ENCODE data around the gene RSPH9. TPM values are rescaled to one million over a fixed set of nuclear protein-coding genes. Genes with fewer than 3 reads are reported as not detected.

RSPH9 gene
- total RNA-seq, 1 donor from 2014 or later, result 0.30 TPM

- no peak overlapping the region for H3K27ac ChIP-seq (ENCODE audit: low read depth, low read length)
- H3K36me3 ChIP-seq (ENCODE audit: insufficient read depth, low read length), result peaks cover 14% of the 10 kb centered on the region
- no peak for TF ChIP-seq CTCF (IDR thresholded peaks at IDR 0.05; ENCODE audit: insufficient read depth, low read depth, low read length)
- TF ChIP-seq EZH2 (IDR thresholded peaks at IDR 0.05; ENCODE audit: insufficient read depth, low read length), result no peak
- no peaks in the 10 kb centered on the region for H3K79me2 ChIP-seq (ENCODE audit: insufficient read depth, low read length)
- peaks cover 9% of the 10 kb centered on the region for H4K20me1 ChIP-seq (ENCODE audit: insufficient read depth, low read length)
- no peaks in the 10 kb centered on the region for H3K27me3 ChIP-seq (ENCODE audit: insufficient read depth, low read length)
- H3K36me3 Mint-ChIP-seq (ENCODE audit: low read depth, unreplicated experiment), result peaks cover 18% of the 10 kb centered on the region
- no peaks in the 10 kb centered on the region for H3K9me3 ChIP-seq (ENCODE audit: insufficient read depth, low read depth, low read length)
- H3K27me3 Mint-ChIP-seq (ENCODE audit: low read depth, unreplicated experiment), result no peaks in the 10 kb centered on the region
- H2AFZ ChIP-seq (ENCODE audit: low read depth, low read length), result no peak overlapping the region
- H3K9me3 Mint-ChIP-seq (ENCODE audit: unreplicated experiment), result no peaks in the 10 kb centered on the region
- no peak overlapping the region for H3K9ac ChIP-seq (ENCODE audit: low read length)
- H3K4me3 Mint-ChIP-seq (ENCODE audit: unreplicated experiment), result no peak overlapping the region
- FAIRE-seq, result no peak
- H3K4me2 ChIP-seq (ENCODE audit: low read length), result no peak overlapping the region
- no peak for DNase-seq (ENCODE audit: low read depth)
- no peak overlapping the region for H3K4me3 ChIP-seq (ENCODE audit: insufficient read depth, low read depth, low read length)
- peaks cover 27% of the 10 kb centered on the region for H3K4me1 Mint-ChIP-seq (ENCODE audit: low read depth, unreplicated experiment)
- H3K4me1 ChIP-seq (ENCODE audit: insufficient read depth, low read length), result peaks cover 16% of the 10 kb centered on the region
- H3K27ac Mint-ChIP-seq (ENCODE audit: unreplicated experiment), result no peak overlapping the region
Measured at GRCh38 chr6:43671801-43672690, 27.2 kb downstream of the RSPH9 start.

GRCh38 chr6:43673444-43674084 lies 28.7 kb downstream of the RSPH9 start:
- Mint-ChIP-seq H3K36me3 (ENCODE audit: low read depth, unreplicated experiment) (peaks cover 25% of the 10 kb centered on the region), H3K4me1 (ENCODE audit: low read depth, unreplicated experiment) (peaks cover 17% of the 10 kb centered on the region), H3K4me3 (ENCODE audit: unreplicated experiment) (no peak overlapping the region), H3K27me3 (ENCODE audit: low read depth, unreplicated experiment) (no peaks in the 10 kb centered on the region), H3K27ac (ENCODE audit: unreplicated experiment) (no peak overlapping the region), H3K9me3 (ENCODE audit: unreplicated experiment) (no peaks in the 10 kb centered on the region)
- peaks cover 7% of the 10 kb centered on the region for H3K4me1 ChIP-seq (ENCODE audit: insufficient read depth, low read length)
- H3K9me3 ChIP-seq (ENCODE audit: insufficient read depth, low read depth, low read length), result no peaks in the 10 kb centered on the region
- H4K20me1 ChIP-seq (ENCODE audit: insufficient read depth, low read length), result peaks cover 13% of the 10 kb centered on the region
- no peaks in the 10 kb centered on the region for H3K79me2 ChIP-seq (ENCODE audit: insufficient read depth, low read length)
- no peak for FAIRE-seq
- H3K36me3 ChIP-seq (ENCODE audit: insufficient read depth, low read length), result peaks cover 21% of the 10 kb centered on the region
- H3K4me3 ChIP-seq (ENCODE audit: insufficient read depth, low read depth, low read length), result no peak overlapping the region
- H3K4me2 ChIP-seq (ENCODE audit: low read length), result no peak overlapping the region
- no peak overlapping the region for H3K9ac ChIP-seq (ENCODE audit: low read length)
- H3K27ac ChIP-seq (ENCODE audit: low read depth, low read length), result no peak overlapping the region
- H3K27me3 ChIP-seq (ENCODE audit: insufficient read depth, low read length), result no peaks in the 10 kb centered on the region
- no peak overlapping the region for H2AFZ ChIP-seq (ENCODE audit: low read depth, low read length)
- TF ChIP-seq CTCF (IDR thresholded peaks at IDR 0.05; ENCODE audit: insufficient read depth, low read depth, low read length) (no peak), EZH2 (IDR thresholded peaks at IDR 0.05; ENCODE audit: insufficient read depth, low read length) (no peak)
- no peak for DNase-seq (ENCODE audit: low read depth)
